ENCODE data around the gene RRP15.

The RRP15 gene

DNA sequence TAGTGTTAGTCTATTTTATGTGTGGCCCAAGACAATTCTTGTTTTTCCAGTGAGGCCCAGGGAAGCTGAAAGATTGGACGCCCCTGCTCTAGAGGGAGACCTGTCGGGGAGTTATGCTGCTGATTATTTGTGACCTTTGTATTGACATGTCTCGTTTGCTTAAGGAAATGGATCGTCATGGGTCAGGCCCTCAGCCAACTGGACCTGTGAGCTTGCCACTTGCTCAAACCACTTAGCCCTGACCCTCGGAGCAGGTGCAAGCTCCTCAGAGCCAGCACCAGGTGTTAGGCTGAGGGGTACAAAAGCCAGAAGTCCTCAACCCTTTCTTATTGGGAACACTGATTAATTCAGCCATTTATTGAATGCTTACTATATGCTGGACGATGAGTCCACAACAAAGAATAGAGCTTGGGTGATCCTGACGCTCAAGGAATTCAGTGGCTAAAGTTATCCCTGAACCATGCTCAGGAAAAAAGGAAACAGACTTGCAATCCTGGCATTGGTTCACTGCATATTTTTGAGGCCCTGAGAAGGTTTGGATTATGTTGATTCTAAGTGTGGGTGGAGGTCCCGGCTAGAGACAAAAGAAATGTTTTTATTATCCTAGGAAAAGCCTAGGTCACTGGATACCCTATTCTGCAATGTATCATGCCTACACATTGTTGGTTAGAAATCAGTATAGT, 79.1 kb downstream of the RRP15 start:
- no peak for DNase-seq

DNA sequence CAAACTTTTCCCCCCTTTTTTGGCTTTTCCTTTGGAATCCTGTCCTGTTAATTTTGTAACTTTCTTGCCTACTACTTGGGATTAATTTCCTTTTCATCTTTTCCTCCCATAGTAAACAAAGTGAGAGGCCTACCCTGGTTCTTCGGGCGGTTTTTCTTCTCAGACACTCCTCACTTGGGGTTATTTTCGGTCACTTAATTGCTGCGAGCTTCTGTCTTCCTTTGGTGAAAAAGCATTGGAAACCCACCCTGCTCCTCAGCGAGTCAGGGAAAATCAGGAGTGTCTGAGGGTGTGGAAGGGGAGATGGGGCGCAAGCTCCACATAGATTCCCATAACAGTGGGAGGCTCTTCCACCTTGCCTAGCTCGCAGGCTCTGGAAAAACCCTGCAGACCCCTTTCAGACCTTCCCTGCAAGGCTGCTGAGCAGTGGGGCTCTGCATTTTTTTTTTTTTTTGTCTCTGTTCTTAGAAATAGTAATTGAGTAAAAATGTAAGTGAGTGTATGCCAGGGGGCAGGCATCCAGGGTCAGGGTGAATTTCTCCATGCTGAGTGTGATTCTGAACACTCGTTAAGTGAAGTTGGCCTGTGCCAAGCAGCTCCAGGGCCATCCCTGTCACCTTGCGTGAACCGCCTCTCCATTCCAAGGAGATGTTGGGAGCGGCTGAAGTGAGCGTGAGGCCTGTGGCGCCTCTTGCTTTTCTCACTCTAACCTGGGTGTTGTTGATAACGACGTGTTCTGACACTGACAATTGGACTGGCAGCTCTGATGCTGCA, 80.3 kb downstream of the RRP15 start:
- no peak for DNase-seq

DNA sequence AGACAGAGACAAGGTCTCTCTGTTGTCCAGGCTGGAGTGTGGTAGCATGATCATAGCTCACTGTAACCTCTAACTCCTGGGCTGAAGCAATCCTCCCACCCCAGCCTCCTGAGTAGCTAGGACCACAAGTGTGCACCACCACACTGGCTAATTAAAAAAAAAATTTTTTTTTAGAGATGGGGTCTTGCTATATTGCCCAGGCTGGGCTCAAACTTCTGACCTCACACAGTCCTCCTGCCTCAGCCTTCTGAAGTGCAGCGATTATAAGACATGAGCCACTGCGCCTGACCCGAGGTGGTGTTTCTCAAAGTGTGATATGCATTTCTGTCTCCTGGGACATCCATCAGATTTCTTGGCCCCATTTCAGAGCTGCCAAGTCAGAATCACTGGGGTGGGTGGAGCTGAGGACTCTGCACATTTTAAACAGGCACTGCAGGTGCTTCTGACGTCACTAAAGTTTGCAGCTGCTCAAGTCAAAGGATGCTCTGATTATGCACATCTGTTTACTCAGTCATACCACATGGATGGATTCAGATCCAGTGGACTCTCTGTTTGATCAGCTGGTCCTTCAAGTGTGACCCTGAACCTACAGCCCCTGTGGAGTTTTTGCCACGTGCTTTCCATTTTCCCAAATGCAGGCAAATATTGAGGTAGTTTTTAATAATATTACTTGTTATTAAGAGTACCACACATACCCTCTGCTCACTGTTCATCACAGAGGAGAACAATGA, 81.4 kb downstream of the RRP15 start:
- DNase-seq, result no peak

DNA sequence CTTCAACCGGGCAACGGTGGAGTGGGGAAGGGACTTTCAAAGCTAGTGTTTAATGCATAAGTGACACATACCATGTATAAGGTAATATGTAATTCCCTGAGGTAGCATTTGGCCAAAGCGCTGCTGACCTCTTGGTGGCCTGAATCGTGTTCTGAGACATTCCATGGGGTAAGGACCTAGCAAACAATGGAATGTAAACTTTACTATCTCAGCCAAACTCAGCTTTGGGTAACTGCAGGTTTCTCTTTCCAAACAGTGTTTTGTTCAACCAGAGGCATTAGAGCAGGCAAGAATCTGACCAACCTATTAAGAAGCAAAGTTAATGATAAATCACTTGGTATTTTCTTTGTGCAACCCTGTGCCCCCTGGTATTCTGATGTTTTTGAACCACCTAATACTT, 82.0 kb downstream of the RRP15 start:
- DNase-seq, result no peak

DNA sequence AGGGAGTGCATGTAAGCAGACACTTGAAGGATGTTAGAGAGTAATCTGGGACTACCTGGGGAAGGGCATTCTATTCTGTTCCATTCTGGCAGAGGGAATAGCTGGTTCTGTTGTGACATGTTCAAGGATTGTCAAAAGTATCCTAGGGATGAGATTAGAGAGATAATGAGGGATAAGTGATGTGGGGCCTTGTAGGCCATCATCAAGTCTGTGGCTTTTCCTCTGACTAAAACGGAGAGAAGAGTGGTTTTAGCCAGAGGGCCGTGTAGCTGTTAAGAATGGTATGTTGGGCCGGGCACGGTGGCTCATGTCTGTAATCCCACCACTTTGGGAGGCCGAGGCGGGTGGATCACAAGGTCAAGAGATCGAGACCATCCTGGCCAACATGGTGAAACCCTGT, 83.6 kb downstream of the RRP15 start:
- no peak for DNase-seq

DNA sequence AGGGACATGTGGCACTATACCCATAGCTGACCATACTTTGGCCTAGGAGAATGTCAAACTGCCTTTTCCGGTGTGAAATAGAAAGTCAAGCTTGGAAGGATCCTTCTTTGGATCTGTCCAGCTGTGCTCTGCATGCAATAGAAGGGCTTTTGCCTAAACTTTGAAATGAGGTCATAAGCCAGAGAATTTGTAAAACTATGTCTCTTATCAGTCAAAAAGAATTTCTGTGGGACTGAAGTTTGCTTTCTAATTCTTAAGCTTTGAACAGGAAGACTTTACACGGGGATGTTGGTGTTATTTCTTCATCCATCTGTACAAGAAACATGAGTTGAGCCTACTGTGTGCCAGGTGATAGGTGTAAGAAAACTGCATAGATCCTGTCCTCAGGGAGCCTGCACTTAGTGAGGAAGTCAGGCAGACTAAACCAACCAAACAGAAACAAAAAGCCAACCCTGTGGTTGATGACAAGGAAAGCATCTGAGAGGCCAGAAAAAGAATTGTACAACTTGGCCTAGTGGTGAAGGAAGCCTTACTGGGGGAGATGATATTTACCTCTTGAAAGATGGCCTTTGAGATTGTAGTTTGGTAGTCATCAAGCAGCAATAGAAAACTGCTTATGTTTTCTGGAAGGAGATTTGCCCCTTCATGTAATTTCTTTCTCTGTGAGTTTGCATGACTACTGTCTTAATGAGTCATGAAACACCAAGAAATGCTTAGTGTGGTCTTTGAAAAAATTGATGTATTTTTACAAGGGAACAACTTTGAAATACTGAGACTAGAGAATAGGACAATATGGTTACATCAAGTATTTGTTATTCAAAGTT, 84.8 kb downstream of the RRP15 start:
- no peak for DNase-seq

DNA sequence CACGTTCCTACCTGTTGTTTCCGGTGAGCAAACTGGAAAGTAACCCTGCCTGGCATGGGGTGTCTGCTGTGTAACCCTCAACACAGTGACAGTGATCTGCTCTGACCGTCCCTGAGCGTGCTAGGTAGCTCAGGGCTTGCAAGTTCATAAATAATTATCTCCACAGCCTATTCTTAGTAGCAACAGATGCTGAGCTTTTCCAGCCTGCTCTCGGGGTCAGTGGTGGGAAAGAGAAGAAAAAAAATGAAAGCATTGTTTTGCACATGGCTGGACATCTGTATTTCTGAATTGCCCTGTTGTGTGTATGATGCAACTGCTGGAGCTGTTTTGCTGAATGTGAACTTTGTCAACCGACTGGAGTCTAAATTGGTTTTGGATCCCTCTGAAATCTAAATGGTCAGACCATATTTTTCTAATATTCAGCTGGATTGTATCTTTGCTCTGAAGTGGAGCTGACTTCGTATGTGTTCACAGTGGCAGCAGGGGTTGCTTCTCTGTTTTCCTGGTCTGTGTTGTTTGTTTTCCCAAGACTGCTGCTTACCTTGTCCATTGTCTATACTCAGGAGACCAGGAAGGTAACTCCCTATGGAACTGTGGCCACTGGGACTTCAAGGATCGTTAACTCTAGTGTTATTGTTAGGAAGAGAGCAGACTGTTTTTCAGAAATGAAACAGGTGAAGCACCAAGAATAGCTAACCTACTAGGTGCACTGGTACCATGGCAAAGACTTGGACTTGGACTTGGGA, 87.0 kb downstream of the RRP15 start:
- DNase-seq, result no peak

DNA sequence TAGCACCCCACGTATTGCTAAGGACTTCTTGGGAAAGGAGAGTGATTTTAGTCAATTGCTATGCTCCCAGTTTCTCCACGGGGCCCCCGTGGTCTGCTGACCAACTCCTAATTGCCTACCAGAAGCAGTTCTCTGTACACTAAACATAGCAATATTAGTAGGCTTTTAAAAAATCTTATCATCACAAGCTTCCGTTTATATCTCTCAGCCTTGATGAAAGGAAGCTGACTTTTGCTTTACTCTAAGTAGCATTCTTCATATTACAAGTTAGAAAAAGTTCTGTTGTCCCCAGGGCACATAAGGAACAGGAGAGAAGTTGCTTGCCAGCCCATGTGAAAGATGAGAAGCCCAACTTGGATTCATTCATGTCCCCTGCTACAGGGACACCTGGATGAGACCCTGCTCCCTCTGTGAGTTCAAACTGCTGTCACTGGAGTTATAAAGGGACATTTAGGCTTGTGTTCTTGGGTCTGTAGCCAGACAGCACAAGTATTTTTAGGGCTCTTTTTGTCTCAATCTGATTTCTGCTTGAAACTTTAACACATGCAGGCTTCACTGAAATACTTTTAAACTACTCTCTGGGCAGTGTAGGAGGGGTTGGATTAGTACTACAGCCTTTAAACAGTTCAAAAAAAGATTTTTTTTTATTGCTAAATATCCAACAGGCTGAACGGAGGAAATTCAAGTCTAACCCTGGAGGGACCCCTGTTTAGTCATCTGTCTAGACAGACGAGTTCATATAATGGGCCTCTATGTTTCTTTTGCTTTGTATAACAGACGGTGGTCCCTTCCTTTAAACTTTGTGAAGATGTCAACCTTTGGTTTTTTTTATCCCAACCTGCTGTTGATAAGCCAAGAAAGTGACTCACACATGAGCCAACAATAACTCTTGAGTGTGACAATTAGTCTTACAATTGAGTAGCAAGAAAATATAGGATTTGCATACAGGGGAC, 89.6 kb downstream of the RRP15 start:
- no peak for DNase-seq

DNA sequence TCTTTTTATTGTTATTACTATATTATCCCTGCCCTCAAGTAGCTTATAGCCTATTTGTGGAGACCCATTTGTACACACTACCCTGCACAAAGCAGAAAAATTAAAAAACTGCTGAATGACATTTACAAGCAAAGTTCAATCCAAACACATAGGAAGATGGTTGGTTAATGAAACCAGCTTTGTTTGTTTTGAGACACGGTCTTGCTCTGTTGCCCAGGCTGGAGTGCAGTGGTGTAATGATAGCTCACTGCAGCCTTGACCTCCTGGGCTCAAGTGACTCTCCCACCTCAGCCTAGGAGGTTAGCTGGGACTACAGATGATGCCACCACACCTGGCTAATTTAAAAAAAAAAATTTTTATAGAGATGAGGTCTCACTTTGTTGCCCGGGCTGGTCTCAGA, 91.6 kb downstream of the RRP15 start:
- no peak for DNase-seq

DNA sequence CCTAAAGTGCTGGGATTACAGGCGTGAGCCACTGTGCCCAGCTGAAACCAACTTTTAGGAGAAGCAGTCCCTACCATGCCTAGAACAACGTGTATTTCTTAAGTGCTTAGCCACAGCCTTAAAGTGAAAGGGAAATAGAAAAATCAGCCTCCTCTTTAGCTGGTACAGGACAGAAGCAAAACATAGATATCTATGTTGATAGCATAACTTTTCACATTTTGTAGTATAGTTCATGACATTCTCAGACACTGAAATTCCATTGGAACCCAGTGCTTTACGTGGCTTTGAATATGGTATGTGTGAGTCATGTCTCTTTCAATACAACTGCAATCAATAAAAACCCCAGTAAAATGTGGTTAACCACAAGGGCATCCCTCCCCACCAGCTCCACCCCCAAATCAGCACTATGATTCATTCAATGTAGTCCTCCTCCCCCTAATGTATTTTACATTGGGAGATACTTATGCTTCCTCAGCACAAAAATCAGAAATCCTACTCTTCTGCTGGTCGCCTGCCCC, 92.1 kb downstream of the RRP15 start:
- peak; percentile 26 for DNase-seq

DNA sequence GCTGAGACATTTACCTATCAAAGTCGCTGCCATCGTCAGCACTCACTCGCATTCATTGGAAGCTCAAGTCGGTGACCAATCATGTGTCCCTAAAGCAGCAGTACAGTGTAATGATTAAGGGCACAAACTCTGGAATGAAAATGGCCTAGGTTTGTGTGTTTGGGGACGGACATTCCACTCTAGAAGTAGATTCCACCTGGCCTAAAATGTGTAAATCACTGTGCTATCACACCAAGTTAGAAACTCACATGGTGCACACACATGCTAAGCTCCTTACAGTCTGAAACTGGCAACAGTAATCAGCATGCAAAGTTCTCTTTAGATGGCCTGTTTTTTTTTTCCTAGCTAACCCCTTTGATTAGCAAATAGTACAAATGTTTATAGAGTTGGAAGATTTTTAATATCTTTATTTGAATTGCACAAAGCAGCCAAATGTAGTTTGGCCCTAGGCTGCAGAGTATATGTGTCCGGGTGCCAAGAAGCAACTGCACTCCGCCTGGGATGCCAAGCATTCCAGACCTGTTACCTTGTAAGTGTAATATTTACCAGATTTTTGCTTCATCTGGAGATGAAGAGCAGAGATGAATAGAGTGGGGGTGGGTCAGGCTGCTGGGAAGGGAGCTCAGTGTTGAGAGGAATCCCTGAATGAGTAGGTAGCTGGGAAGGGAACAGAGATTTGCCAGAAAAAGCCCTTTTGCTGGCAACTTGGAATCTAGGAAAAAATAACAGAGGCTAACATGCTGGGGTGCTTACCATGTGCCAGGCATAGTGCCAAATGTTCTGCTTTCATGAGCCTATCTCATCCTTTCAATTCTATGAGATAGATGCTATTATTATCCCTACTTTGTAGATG, 95.3 kb downstream of the RRP15 start:
- no peak for DNase-seq

DNA sequence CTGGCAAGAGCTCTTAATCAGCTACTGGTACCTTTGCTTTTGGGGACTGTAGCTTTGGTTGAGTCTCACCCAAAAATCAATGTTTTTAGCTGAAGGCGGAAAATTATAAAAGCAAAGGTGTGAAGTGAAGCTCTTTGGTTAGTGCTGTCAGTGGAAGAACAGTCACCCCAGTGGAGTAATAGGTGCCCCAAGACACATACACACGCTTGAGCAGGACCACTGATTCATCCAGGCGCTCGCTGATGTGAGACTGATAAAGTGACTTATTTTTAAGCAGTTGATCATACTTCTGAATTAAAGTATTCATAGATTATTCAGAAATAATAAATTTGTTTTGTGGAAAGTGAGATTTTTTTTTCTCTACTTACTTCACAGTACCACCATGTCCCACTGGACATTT, 97.2 kb downstream of the RRP15 start:
- no peak for DNase-seq

DNA sequence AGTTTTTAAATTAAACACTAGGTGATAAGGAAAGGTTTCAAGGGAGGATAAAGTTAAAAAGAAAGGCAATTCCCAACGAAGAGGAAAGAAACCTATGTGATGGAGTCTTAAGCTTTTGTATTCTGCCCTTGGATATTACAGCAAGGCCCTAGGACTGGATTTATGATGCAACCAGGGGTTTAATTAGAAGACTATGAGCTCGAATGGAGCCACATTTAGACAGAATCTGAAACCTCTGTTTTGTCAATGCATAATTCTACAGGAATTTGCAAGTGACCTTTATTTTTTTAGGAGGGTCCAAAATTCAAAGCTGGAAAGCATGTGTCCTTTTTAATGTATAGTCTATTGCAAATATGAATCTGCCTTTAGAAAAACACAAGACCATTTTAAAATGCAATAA, 98.0 kb downstream of the RRP15 start:
- DNase-seq, result no peak

DNA sequence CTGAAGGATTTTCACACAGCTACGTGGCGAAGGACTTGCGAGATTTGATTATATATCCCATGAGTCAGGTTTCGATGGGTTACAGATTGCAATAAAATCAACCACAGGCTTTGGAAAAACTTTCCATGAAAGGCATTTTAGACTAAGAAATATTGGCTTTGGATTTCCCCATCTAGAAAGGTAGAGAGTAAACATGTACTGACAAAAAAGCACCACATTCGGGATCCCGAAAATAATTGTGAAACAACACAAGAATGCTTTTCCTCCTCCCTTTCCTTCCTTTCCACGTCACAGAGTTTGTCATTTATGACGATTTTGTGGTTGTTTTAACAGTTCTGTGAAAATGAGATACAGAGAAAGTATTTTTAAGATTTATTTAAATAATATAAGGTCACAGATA, 98.6 kb downstream of the RRP15 start:
- DNase-seq, result no peak

DNA sequence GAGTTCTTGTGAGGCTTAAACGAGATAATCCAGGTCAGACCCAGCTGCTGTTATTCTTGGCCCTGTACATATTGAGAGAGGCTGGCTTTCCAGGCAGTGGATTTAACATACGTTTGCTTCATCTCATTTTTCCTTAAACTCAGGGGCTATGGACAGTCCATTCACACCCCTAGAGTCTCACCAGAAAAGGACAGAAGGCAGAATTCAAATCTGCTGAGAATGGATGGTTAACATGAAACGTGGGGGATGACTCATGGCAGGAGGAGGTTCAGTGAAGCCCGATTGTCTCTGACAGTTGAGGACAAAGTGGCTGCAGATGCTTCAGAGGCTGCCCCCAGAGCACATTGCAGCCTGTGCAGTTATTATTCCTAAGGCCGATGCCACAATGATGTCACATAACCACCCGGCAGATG, 99.5 kb downstream of the RRP15 start:
- DNase-seq, result no peak
